CD8-positive, alpha-beta memory T cell (primary cell): ENCODE data around the gene RAB22A. TPM values are rescaled to one million over a fixed set of nuclear protein-coding genes. Genes with fewer than 3 reads are reported as not detected.

ENCODE experiments used
- CTCF ChIA-PET: fragments of 350-600 bp; sonication (Branson Sonifier 250); formaldehyde crosslinking; loops from one replicate; lab custom pipeline; 2021; ENCODE audit warnings: antibody characterized with exemption; lab: Charles Lee
- POLR2A ChIA-PET: fragments of 350-600 bp; sonication (Branson Sonifier 250); formaldehyde crosslinking; loops from one replicate; lab custom pipeline; 2021; ENCODE audit warnings: antibody characterized with exemption; lab: Charles Lee
- DNase-seq, 5 donors: peaks; one replicate each; pipeline versions ENCODE4 v3.0.0 to v3.0.0-alpha.2; 2020 to 2022; ENCODE audit warnings: mixed read lengths in 1 of 5
- H3K27ac ChIP-seq: one replicate; pipeline ENCODE4 v1.7.0; 2013; ENCODE audit warnings: low read depth, mild to moderate bottlenecking, low read length, moderate library complexity
- H3K27me3 ChIP-seq: 2 replicates; pipeline ENCODE4 v1.7.0; 2013; ENCODE audit warnings: low read length, mild to moderate bottlenecking; ENCODE audit not compliant: insufficient read depth, poor library complexity, severe bottlenecking
- H3K36me3 ChIP-seq: 2 replicates; pipeline ENCODE4 v1.7.0; 2013; ENCODE audit warnings: mild to moderate bottlenecking, low read length, moderate library complexity; ENCODE audit not compliant: insufficient read depth
- H3K4me1 ChIP-seq: 2 replicates; pipeline ENCODE4 v1.7.0; 2013; ENCODE audit warnings: mild to moderate bottlenecking, low read length, moderate library complexity; ENCODE audit not compliant: insufficient read depth
- H3K4me3 ChIP-seq: 2 replicates; pipeline ENCODE4 v1.7.0; 2013; ENCODE audit warnings: mild to moderate bottlenecking, low read length
- H3K9me3 ChIP-seq: 2 replicates; pipeline ENCODE4 v1.7.0; 2013; ENCODE audit warnings: mild to moderate bottlenecking, low read length
- H3K27ac Mint-ChIP-seq, 8 donors: one replicate each; pipeline ENCODE4 v1.8.0; 2020 to 2021; ENCODE audit warnings: mixed read lengths in 8 of 8, mild to moderate bottlenecking in 6 of 8, inconsistent platforms in 3 of 8, moderate library complexity in 3 of 8
- H3K27me3 Mint-ChIP-seq, 2 donors: one replicate each; pipeline ENCODE4 v1.8.0; 2020 to 2021; ENCODE audit warnings: mixed read lengths in 2 of 2, mild to moderate bottlenecking in 1 of 2, moderate library complexity in 1 of 2
- H3K36me3 Mint-ChIP-seq, 3 donors: one replicate each; pipeline ENCODE4 v1.8.0; 2020 to 2021; ENCODE audit warnings: mixed read lengths in 3 of 3, inconsistent platforms in 1 of 3, mild to moderate bottlenecking in 1 of 3
- H3K4me1 Mint-ChIP-seq, 3 donors: one replicate each; pipeline ENCODE4 v1.8.0; 2020 to 2021; ENCODE audit warnings: mixed read lengths in 3 of 3, inconsistent platforms in 1 of 3, mild to moderate bottlenecking in 1 of 3
- H3K4me3 Mint-ChIP-seq, 7 donors: one replicate each; pipeline ENCODE4 v1.8.0; 2020 to 2021; ENCODE audit warnings: mixed read lengths in 7 of 7, mild to moderate bottlenecking in 6 of 7, moderate library complexity in 4 of 7, inconsistent platforms in 2 of 7
- H3K9me3 Mint-ChIP-seq, 5 donors: one replicate each; pipeline ENCODE4 v1.8.0; 2020 to 2022; ENCODE audit warnings: mixed read lengths in 5 of 5, mild to moderate bottlenecking in 3 of 5, moderate library complexity in 2 of 5, inconsistent platforms in 1 of 5
- polyA plus RNA-seq: library from polyadenylated mRNA; unstranded; fragments of 300-500 nt; fragmentation: Illumina TruSeq; gene quantifications from one replicate; pipeline ENCODE4 v1.2.3, GENCODE V29; 2021
- total RNA-seq, 2 experiments: library from RNA; stranded (reverse); gene quantifications; one replicate each; pipeline ENCODE4 v1.2.3, GENCODE V29; 2021

Gene RAB22A
- total and polyA plus RNA-seq, 3 experiments from 2014 or later, result 14.9 to 17.6 (median 17.3) TPM

- H3K27me3 Mint-ChIP-seq, result peaks cover 35 to 68% of the 10 kb centered on the region in 2 donors
- H3K27ac ChIP-seq, result no peak overlapping the region
- ChIA-PET POLR2A (no interaction called here), CTCF (no interaction called here)
- no peaks in the 10 kb centered on the region for H3K27me3 ChIP-seq
- no peak overlapping the region for H3K4me3 ChIP-seq
- no peaks in the 10 kb centered on the region for H3K4me1 Mint-ChIP-seq
- H3K4me1 ChIP-seq, result no peaks in the 10 kb centered on the region
- peaks cover 0 to 26% (median 4%) of the 10 kb centered on the region in 3 donors for H3K36me3 Mint-ChIP-seq
- no peaks in the 10 kb centered on the region for H3K36me3 ChIP-seq
- no peak overlapping the region for H3K27ac Mint-ChIP-seq
- H3K4me3 Mint-ChIP-seq, result no peak overlapping the region
- H3K9me3 ChIP-seq, result no peaks in the 10 kb centered on the region
- DNase-seq, result no peak
- peaks cover 6 to 18% (median 10%) of the 10 kb centered on the region in 5 donors for H3K9me3 Mint-ChIP-seq
Measured at GRCh38 chr20:58381627-58382026, 72.1 kb downstream of the RAB22A start.

DNA sequence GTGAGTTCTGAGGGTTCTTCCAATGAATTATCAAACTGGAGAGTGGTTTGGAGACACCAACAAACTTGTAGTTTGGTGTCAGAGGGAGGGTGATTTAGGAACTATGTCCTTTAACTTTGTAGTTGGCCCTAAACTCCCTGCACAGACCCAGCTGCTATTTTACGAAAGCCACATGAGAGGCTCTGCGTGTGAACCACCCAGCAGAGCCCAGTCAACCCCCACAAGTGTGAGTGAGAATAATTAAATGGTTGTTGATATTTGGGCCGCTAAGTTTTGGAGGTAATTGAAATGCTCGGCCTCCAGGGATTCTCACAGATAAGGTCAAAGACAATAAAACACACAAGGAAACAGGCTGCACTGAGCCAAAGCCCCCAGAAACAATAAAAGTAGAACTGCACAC, 72.6 kb downstream of the RAB22A start:
- H3K27ac Mint-ChIP-seq, result no peak overlapping the region
- H3K9me3 ChIP-seq, result no peaks in the 10 kb centered on the region
- H3K9me3 Mint-ChIP-seq, result peaks cover 6 to 18% (median 10%) of the 10 kb centered on the region in 5 donors
- DNase-seq, result no peak
- peaks cover 0 to 26% (median 5%) of the 10 kb centered on the region in 3 donors for H3K36me3 Mint-ChIP-seq
- no peak overlapping the region for H3K27ac ChIP-seq
- peaks cover 0 to 2% (median 0%) of the 10 kb centered on the region in 3 donors for H3K4me1 Mint-ChIP-seq
- H3K27me3 ChIP-seq, result no peaks in the 10 kb centered on the region
- H3K4me3 ChIP-seq, result no peak overlapping the region
- H3K36me3 ChIP-seq, result no peaks in the 10 kb centered on the region
- no peak overlapping the region for H3K4me3 Mint-ChIP-seq
- CTCF ChIA-PET, result no interaction called here
- POLR2A ChIA-PET, result no interaction called here
- no peaks in the 10 kb centered on the region for H3K4me1 ChIP-seq
- H3K27me3 Mint-ChIP-seq, result peaks cover 37 to 66% of the 10 kb centered on the region in 2 donors

GRCh38 chr20:58384821-58385220, 75.3 kb downstream of the RAB22A start:
- no peaks in the 10 kb centered on the region for H3K9me3 ChIP-seq
- no peak for DNase-seq
- peaks cover 3 to 23% (median 5%) of the 10 kb centered on the region in 3 donors for H3K36me3 Mint-ChIP-seq
- no peaks in the 10 kb centered on the region for H3K36me3 ChIP-seq
- peaks cover 5 to 15% (median 11%) of the 10 kb centered on the region in 3 donors for H3K4me1 Mint-ChIP-seq
- no peak overlapping the region for H3K27ac ChIP-seq
- peaks cover 34 to 43% of the 10 kb centered on the region in 2 donors for H3K27me3 Mint-ChIP-seq
- peaks cover 6 to 18% (median 10%) of the 10 kb centered on the region in 5 donors for H3K9me3 Mint-ChIP-seq
- POLR2A ChIA-PET, result interaction anchor here (0.6 kb wide), 1 partner anchor 26 kb away, joined by 4 read pairs; no protein-coding TSS in a partner anchor
- H3K27me3 ChIP-seq, result no peaks in the 10 kb centered on the region
- CTCF ChIA-PET, result no interaction called here
- H3K27ac Mint-ChIP-seq, result no peak overlapping the region
- H3K4me3 Mint-ChIP-seq, result no peak overlapping the region
- peaks cover 7% of the 10 kb centered on the region for H3K4me1 ChIP-seq
- no peak overlapping the region for H3K4me3 ChIP-seq

GRCh38 chr20:58388028-58388601, 78.6 kb downstream of the RAB22A start:
- POLR2A ChIA-PET, result interaction anchor here (0.6 to 1.9 kb wide), 6 partner anchors 20 to 996 kb away, joined by 4 to 13 read pairs (median 7); partner anchors contain the start of gene RAB22A
- H3K4me1 ChIP-seq, result peaks cover 38% of the 10 kb centered on the region
- Mint-ChIP-seq H3K27me3 (peaks cover 10 to 15% of the 10 kb centered on the region in 2 donors), H3K4me1 (peaks cover 37 to 48% (median 44%) of the 10 kb centered on the region in 3 donors), H3K36me3 (peaks cover 0 to 27% (median 4%) of the 10 kb centered on the region in 3 donors), H3K27ac (peak overlapping the region in 7 of 8 donors; percentile 55 to 98 (median 95)), H3K4me3 (peak overlapping the region in 5 of 7 donors; percentile 20 to 97 (median 84)), H3K9me3 (no peaks in the 10 kb centered on the region)
- peak overlapping the region; percentile 68 for H3K27ac ChIP-seq
- H3K27me3 ChIP-seq, result no peaks in the 10 kb centered on the region
- H3K9me3 ChIP-seq, result no peaks in the 10 kb centered on the region
- DNase-seq, result no peak
- CTCF ChIA-PET, result interaction anchor here (1.1 kb wide), 2 partner anchors 81 to 263 kb away, joined by 4 to 6 read pairs; partner anchors contain the start of gene STX16
- H3K36me3 ChIP-seq, result peaks cover 4% of the 10 kb centered on the region
- peak overlapping the region; percentile 14 for H3K4me3 ChIP-seq

DNA sequence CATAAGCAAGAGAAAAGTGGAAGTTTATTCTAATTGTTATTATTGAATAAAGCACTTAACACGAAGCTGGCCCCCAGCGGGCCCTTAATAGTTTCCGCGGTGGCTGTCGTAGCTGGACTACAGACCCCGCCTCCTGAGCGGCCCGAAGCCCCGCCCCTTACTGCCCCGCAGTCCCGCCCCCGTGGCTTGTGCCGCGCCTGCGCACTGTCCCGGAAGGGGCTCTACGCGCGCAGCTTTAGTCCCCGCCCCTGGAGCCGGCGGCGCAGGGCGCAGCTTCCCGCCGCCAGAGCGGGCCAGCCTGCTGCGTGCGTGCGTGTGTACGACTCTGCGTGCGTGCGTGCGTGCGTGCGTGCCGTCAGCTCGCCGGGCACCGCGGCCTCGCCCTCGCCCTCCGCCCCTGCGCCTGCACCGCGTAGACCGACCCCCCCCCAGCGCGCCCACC, 79.4 kb downstream of the RAB22A start, which contains the start of gene VAPB:
Gene VAPB, plus strand, starts transcription at position 348 of the 442 bp plus-strand sequence. CDS start 231 bp downstream, outside the sequence.
- Histone ChIP-seq H3K36me3 (peaks cover 4% of the 10 kb centered on the region), H3K9me3 (no peaks in the 10 kb centered on the region), H3K4me1 (peaks cover 46% of the 10 kb centered on the region), H3K4me3 (peak within 1 kb of the TSS; percentile 86), H3K27ac (peak within 1 kb of the TSS; percentile 96), H3K27me3 (no peaks in the 10 kb centered on the region)
- Mint-ChIP-seq H3K27me3 (peaks cover 4 to 12% of the 10 kb centered on the region in 2 donors), H3K4me3 (peak within 1 kb of the TSS; percentile 89 to 98 (median 95)), H3K36me3 (peaks cover 0 to 31% (median 6%) of the 10 kb centered on the region in 3 donors), H3K9me3 (no peaks in the 10 kb centered on the region), H3K27ac (peak within 1 kb of the TSS; percentile 97 to 100 (median 99)), H3K4me1 (peaks cover 42 to 54% (median 52%) of the 10 kb centered on the region in 3 donors)
- peak; percentile 95 to 97 (median 97) for DNase-seq
- POLR2A ChIA-PET, result interaction anchor here (0.6 to 1.9 kb wide), 10 partner anchors 19 to 1997 kb away, joined by 3 to 15 read pairs (median 5); partner anchors contain the start of genes AURKA, RAB22A and STX16
- CTCF ChIA-PET, result interaction anchor here (1.0 to 1.1 kb wide), 4 partner anchors 33 to 263 kb away, joined by 3 to 6 read pairs (median 4); partner anchors contain the start of gene STX16

GRCh38 chr20:58389324-58389967, 79.9 kb downstream of the RAB22A start:
- Mint-ChIP-seq H3K4me1 (peaks cover 46 to 59% (median 57%) of the 10 kb centered on the region in 3 donors), H3K4me3 (peak overlapping the region; percentile 89 to 98 (median 95)), H3K27ac (peak overlapping the region; percentile 97 to 100 (median 99)), H3K27me3 (peaks cover 0 to 9% of the 10 kb centered on the region in 2 donors), H3K9me3 (no peaks in the 10 kb centered on the region), H3K36me3 (peaks cover 0 to 34% (median 10%) of the 10 kb centered on the region in 3 donors)
- Histone ChIP-seq H3K9me3 (no peaks in the 10 kb centered on the region), H3K27me3 (no peaks in the 10 kb centered on the region), H3K36me3 (peaks cover 4% of the 10 kb centered on the region), H3K4me3 (peak overlapping the region; percentile 86), H3K4me1 (peaks cover 51% of the 10 kb centered on the region), H3K27ac (peak overlapping the region; percentile 96)
- CTCF ChIA-PET, result interaction anchor here (1.0 to 1.1 kb wide), 4 partner anchors 32 to 262 kb away, joined by 3 to 6 read pairs (median 4); partner anchors contain the start of gene STX16
- DNase-seq, result peak in 2 of 5 donors; percentile 46 to 48
- POLR2A ChIA-PET, result interaction anchor here (0.6 to 1.9 kb wide), 10 partner anchors 19 to 1998 kb away, joined by 3 to 15 read pairs (median 4); partner anchors contain the start of genes AURKA, RAB22A and STX16

GRCh38 chr20:58389968-58390658, 80.6 kb downstream of the RAB22A start:
- peak overlapping the region; percentile 86 for H3K4me3 ChIP-seq
- H3K27ac ChIP-seq, result peak overlapping the region; percentile 96
- Mint-ChIP-seq H3K4me1 (peaks cover 50 to 66% (median 63%) of the 10 kb centered on the region in 3 donors), H3K9me3 (no peaks in the 10 kb centered on the region), H3K36me3 (peaks cover 0 to 36% (median 10%) of the 10 kb centered on the region in 3 donors), H3K27me3 (peaks cover 0 to 7% of the 10 kb centered on the region in 2 donors), H3K4me3 (peak overlapping the region; percentile 89 to 98 (median 95)), H3K27ac (peak overlapping the region; percentile 97 to 100 (median 99))
- peaks cover 4% of the 10 kb centered on the region for H3K36me3 ChIP-seq
- no peak for DNase-seq
- ChIA-PET POLR2A (interaction anchor here (0.6 to 1.9 kb wide), 4 partner anchors 18 to 84 kb away, joined by 4 to 13 read pairs (median 10); partner anchors contain the start of gene RAB22A), CTCF (no interaction called here)
- peaks cover 52% of the 10 kb centered on the region for H3K4me1 ChIP-seq
- H3K9me3 ChIP-seq, result no peaks in the 10 kb centered on the region
- H3K27me3 ChIP-seq, result no peaks in the 10 kb centered on the region
